HG02763 (cell line): ENCODE measurements around the gene PGM5.

ENCODE experiments used
- ATAC-seq: cut with Tn5 transposase; IDR thresholded peaks from one replicate; pipeline ENCODE4 v1.9.1; 2021; ENCODE audit warnings: mild to moderate bottlenecking, moderate library complexity; ENCODE audit not compliant: unreplicated experiment

Gene PGM5

DNA sequence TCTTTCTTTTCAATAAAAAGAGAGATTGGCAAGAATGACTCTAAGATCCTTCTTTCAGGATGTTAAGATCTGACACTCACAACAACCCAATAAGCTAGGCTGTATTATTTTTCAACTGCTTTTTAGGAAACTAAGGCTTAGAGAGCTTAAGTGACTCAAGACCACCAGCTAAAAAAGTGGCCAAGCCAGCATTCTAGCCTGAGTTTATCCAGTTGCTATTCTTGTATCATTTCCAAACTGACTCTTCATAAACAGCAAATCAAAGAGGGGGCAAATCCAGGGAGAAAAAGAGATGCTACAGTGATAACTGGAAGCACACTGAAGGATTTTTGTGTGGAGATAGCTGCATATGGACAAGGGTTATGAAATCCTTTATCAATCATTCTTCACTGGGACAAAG is 137.1 kb downstream of the PGM5 start:
- no peak for ATAC-seq

DNA sequence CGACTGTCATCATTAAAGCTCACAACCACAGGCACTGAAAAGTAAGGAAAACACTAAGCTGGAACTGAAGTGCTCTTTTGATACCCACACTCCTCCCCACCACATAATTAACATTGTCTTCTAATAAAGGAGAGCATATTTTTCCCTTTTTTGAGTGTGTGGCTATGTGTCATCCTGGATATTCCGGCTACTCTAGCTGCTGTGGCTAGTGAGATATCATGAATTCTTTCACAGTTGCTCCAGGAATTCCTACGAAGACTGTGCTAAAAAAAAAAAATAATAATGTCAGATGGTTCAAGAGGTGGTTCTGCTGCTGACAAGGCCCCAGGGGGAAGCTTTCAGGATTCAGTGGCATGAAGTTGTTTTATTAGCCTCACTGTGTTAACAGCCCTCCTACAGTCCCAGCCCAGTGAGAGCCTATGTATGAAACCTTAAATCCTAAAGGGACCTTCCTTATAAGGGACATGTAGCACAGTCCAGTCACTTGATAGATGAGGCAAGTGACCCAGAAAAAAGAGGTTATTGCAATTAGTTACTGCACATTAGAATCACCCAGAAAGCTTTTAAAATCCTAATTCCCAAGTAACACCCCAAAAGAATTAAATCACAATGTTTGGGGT is 137.7 kb downstream of the PGM5 start:
- no peak for ATAC-seq

DNA sequence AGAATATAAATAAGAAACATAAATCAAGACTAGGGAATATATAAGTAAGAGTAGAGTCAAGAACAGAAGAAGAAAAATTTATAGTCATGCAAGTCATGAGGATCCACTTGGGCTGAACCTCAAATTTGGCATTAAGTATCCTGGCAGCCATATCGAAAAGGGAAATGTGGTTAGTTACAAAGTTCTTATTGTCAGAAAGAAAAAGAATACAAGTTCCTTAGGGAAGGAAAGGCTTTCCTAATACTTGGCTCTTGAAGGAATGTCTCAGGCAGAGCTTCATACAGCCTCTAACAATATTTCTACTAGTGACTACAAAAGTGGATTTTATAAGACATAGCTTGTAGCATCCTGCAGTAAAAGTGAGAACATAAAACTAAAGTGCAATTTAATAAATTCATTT is 138.8 kb downstream of the PGM5 start:
- no peak for ATAC-seq

DNA sequence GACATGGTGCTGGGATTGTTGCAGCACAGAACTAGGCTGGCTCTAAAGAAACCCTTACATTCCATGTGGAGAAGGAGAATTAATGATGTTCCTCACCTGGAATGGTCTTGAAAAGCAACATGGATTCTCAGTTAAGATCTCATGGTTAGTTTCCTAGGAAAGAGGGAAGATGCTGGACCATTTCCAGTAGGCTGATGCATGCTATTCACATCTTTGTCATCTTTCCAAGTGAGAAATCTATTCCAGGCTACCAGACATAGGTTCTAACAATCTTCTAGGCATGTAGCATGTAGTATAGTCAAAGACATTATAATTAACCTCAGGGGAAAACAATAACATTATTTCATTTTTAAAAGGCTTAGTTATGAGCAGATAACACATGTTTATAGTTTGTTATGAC is 139.9 kb downstream of the PGM5 start:
- ATAC-seq: no peak

DNA sequence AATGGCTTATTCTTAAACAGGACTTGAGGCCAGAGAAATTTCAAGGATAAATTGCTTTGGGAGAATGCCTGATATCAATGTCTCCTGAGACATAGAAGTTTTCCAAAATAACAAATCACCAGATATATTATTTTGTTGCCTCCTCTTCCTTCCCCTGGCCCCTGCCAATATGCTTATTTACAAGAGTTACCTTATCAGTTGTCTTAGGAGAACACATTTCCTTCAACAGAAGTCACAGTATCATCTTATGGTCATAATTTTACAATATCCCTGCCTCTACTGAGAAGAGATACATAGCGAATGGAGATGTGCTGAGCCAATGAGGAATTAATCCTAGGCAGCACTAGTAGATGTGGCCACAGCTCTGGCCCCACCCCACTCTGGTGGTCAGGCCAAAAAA is 141.2 kb downstream of the PGM5 start:
- ATAC-seq: no peak

DNA sequence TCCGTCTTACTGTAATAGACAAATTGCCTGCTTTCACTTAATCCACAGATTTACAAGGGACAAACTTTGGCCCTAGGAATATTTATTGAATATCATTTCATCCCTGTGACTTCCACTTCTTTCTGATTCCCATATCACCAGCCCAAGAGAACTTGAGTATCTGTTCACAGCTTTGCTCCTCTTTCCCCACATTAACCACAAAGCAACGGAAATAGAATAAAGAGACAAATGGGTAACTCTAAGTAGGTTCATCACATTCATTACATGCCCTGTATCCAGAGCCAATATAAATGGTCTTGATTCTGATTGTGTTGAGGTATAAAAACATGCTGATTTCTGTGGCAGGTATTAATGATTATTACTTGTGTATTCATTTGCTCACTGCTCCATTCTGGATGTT is 142.4 kb downstream of the PGM5 start:
- no peak for ATAC-seq

DNA sequence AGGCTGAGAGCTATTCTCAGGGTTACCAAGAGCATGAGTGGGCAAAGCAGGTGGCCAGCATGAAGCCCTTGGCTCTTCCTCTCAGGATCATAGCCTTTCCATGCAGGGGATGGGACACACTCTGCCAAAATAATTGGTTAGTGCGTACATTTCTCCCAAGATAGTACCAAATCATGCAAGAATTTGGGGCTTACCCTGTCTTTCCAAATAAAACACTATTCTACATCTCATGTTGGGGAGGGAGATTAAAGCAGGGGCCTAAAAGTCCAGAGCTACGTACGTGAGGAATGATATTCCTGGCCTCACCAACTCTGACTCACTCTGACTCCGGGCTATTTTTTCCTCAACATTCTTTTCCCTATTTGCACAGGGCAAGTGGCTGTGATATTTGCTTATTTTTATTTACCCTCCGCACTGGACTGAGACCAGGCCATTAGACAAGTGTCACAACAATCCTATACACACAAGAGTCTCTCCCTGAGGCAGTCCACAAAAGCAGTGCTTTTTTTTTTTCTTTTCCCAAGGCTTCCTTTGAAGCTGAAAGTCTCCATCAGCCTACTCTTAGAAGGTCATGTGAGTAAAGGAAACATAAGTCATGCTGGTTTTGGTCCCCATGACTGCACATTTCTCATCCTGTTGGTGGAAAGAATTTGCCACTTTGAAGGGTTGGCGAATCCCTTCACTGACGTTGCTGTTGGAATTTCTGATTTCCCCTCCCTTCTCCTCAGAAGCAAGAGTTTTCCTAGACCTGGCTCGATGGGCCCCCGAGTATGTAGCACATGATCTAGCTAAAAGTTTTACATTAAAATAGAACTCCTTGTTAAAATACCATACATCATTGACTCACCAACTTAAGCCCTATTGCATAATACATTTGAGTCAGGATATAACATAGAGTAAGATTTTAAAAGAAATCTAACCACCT is 144.3 kb downstream of the PGM5 start:
- no peak for ATAC-seq

DNA sequence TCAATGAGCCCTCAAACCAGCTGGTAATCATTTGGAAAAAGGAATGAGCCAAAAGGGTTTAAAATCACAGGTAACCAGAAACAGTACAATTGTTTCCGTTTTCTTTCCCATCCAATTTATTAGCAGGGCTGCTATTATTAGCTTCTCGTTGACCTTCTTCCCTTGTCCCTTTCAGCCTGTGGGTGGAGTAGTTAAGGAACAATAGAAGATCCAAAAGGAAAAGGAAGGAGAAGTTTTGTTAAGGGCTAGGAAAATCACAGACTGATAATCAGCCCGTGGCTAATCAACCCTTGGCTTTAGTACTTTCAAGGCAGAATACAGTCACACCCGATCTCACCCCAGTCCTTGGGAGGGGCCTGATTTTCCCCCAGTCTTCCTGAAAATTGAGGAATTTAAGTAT is 145.9 kb downstream of the PGM5 start:
- no peak for ATAC-seq

DNA sequence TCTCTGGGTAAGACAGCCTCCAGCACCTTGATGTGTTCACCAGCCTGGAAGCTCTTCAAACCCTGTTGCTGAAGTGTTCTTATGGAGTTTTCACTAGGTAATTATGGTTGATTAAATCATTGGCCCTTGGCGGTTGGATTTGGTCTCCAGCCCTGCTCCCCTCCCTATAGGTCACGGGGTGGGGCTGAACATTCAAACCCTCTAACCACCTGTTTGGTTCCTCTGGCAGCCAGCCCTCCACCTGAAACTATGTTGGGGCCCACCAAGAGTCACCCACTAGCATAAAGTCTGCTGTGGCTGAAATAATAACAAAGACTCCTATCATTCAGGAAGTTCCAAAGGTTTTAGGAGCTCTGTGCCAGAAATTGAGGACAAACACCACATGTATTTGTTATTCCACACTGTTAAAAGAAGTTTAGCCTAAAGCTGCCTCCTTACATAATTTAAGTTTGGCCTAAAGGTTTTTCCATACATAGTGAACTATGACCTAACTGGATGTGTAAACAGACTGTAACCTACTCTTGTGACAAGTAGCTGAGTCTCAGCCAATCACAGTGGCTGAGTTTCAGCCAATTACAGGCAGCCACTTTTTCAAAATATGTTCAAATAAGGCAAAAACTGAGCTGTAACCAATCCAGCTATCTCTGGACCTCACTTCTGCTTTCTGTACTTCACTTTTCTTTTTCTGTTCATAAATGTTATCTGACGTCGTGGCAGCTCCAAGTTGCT is 149.4 kb downstream of the PGM5 start:
- ATAC-seq: peak; percentile 50

DNA sequence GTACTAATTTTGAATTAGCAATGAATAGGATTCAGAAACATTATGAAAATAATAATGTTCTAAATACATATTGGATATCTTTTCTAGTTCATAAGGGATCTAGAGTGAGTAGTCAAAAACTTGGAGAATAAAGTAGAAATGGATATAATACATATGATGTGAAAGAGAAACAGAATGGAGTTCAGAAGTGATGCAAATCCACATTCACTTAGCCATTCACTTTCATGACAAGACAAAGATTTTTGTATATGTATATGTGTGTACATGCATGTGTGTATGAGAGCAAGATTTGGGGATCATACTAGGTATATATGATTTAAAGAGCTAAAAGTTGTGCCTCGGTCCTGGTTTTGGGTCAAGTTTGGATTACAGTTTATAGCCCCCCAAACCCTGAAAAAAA is 150.1 kb downstream of the PGM5 start:
- no peak for ATAC-seq

DNA sequence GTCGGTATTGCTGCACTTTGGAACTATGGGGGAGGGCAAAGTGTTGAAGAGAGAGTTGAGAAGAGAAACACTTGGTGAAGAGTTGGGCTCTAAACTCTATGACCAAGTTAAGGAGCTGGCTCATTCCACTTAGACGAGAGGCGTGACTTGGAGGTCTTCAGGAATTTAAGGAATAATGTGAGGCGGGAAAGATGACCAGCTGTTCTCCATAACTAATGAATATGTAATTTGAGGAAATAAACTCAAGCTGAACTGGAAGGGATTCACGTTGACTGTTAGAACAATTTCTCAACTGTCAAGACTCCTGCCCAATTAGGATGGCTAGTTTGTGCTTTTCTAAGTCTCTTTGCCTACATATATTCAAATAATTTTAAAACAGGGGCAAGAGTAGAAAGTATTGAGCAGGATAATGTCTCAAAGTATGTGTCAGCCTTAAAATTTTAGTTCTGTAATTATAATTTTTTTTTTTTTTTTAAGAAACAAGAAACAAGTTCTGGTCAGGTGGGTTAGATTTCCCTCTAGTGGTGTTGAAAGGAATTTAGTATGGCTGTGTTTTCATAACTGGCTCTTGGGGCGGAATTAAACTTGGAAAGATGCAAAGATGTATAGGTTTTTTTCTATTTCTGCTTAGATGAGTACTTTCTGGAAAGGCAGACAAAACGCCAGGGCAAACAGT is 150.9 kb downstream of the PGM5 start:
- no peak for ATAC-seq

DNA sequence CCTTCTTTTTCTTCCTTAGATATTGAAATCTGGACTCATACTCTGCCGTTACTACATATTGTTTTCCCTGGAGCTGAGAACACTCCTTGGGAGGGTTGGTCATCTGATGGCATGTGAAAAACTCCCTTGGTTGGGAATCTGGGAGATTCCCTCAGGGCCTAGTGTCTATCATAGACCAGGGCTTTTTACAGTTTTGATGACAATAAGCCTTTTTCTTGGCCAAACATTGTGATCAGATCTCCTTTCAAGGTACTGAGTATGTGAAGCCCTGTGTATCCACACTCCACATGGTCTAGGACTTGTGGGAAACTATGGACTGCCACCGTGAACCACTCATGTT is 151.4 kb downstream of the PGM5 start:
- no peak for ATAC-seq

DNA sequence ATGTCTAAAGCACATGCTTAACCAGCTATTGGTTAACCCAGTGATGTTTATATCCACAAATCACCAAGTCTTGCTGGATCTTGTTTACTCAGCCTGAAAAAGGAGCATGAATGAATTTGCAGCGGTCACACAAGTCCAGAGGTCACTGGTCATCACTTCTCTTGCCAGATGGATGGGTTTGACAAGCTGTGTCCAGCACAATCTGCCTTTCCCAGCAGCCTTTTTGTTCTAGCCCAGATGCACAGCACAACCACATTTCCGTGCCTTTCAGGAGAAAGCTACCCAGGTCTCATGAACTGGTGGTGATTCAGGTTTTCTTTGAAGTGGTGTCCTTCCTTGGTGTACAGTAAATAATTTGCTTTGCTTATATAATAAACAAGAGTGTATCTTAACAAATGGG is 152.1 kb downstream of the PGM5 start:
- ATAC-seq: no peak

DNA sequence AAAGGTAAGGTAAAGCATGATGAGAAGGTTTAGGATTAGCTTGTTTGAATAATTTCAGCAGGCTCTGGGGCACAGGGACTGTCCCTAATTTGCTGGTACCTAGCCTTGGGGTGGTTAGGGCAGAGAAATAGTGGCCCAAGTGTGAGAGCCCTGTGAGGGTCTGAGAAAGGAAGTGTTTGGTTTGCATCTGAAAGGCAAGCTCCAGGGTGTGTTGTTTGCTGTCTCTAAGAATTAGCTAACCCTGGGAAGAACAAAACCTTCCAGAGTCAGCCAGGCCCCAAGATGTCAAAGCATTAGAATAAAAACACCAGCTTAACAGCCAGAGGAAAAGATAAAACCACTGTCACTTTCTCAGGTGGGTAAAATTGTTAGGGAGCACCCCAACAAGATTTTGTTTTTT is 153.3 kb downstream of the PGM5 start:
- no peak for ATAC-seq

DNA sequence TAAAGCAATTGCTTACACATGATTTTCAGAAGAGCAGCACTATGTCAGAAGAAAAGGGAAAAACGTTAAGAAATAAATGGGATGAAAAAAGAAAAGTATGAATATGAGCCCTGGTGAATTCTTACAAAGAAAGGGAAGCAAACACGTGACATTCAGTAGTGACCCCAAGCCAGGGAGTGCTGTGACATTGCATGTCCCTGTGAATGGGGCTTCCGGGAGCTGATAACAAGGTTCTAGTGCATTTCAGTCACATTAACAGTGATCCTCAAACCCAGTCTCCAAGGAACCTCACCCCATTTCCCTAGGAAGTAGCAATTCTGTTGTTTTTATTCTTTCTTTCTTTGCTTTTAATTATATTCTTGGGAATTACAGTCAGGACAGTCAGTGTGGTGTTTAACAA is 157.0 kb downstream of the PGM5 start:
- no peak for ATAC-seq

DNA sequence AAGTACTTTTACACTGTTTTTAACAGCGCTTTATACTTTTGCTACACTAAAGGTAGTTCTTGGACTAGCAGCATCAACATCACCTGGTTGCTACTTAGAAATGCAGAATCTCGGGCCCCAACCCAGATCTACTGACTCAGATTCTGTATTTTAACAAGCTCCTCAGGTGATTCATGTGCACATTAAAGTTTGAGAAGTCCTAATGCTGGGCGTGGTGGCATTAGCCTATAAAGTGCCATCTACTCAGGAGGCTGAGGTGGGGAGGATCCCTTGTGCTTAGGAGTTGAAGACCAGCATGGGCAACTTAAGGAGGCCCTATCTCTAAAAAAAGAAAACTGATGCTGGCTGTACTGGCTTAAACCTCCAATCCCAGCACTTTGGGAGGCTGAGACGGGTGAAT is 157.6 kb downstream of the PGM5 start:
- no peak for ATAC-seq

DNA sequence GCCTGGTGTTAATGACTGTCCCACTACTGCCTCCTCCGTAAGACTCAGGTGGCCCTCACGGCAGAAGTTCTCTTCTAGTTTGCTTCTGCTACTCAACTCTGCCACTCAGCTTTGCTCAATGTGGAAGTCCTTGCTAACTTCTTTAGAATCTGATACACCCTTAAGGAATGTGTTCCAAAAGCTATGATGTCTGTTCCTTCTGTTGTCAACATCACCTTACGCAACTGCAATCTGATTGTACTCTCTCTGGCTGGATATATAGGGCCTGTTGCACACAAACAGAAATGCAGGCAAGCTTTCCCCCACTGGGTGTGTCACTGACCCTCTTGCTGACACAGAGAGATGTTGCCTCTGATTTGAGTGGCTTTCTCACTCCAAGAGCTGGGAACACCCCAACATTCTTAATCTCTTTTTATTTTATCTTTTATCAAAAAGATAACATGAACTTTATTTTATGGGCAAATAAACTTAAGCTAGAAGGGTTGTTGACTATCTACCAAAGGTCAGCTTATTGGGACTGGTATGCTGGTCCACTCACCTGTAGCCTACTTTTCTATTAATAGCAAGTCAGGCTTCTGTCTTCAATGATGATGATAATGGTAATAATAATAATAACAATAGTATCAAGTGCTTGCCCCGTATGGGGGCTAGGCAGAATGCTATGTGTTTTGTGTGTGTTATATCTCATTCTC is 159.1 kb downstream of the PGM5 start:
- ATAC-seq: no peak

DNA sequence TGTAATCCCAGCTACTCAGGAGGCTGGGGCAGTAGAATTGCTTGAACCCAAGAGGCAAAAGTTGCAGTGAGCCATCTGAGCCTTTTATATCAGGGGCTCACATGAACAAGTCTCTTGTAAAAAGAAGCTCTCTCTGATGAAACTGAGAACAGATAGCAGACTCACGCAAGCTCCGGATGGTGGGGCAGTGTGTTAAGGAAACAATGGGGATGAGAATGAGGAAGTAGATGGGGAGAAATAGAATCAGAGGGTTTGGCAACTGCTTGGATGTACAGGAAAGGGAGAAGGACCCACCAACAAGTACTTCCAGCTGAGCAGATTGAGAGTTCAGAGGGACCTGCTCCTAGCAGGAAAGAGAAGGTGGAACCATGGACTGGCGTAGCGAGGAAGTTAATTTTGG is 165.7 kb downstream of the PGM5 start:
- no peak for ATAC-seq

DNA sequence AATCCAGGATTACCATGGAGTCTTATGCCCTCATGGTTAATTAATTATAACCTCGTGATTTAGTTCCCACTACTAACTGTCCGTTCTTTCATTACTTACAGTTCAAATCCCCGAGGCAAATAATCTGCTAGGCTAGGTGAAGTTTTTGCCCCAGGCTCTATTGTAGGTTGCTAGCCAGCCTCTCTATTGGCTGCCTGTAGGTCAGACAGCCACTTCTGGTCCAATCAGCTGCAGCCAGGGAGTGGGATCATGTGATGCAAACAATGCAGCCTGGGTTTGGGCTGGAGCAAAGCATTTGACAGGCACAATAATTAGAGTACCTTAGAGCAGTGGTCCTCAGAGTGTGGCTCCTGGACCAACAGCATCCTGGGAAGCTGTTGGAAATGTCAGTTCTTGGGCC is 166.5 kb downstream of the PGM5 start:
- no peak for ATAC-seq

DNA sequence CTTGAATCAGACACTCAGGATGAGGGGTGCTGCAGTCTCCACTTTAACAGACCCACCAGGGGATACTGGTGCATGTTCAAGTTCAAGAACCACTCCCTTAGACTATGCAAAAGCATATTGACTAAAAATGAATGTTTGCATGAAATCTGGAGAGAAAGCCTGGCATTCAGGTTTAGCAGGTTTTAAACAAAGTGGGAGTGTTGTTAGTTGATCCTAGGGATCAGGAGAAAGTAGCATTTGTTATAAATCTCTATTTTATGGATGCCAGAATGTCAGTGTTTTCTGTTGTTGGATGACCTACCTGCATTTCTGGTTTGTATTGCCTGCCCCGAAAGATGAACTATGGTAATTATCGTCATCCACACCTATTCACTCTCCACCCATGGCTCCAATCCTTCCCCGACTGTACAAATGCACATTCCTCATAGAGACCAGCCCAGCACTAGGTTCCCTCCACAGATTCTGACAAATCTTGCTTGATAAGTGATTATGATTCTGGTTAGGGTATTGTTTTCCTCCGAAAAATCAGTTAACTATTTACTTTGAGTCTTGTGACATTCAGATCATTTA is 167.0 kb downstream of the PGM5 start:
- ATAC-seq: no peak

DNA sequence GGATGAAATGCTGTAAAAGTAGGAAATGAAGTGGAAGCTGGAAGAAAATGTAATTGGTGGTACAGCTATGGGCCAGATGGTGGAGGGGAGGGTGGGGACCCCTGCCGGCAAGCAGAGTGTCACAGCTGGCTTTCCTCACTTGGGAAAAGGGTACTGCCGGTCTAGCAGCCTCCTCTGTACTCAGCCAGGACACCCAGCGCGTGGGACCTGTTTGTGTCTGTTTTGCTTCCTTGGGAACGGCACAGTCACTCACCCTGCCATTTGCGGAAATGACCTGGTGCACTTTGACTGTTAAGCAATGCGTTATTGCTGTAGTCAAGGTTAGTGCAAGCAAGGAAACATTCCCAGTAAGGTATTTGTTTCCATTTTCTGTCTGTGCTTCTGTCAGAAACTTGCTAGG is 174.2 kb downstream of the PGM5 start:
- no peak for ATAC-seq
